Measurements from ENCODE around the gene FGD5. TPM values are rescaled to one million over a fixed set of nuclear protein-coding genes. Genes with fewer than 3 reads are reported as not detected.

Gene FGD5
- total and polyA plus RNA-seq, 9 of the 15 experiments (the other 6 are each of a cell fraction or from before 2014, with no cell fraction given): 0.18 TPM; not detected in 8

GRCh38 chr3:14852058-14852594 is 33.4 kb downstream of the FGD5 start:
- Histone ChIP-seq H3K9me3 (replicated peaks; ENCODE audit: control insufficient read depth, insufficient read depth, low read depth, low read length) (no peaks in the 10 kb centered on the region), H3K79me2 (ENCODE audit: control insufficient read depth, insufficient read depth, low read length) (no peaks in the 10 kb centered on the region), H3K9ac (ENCODE audit: insufficient read depth in 1 of 2, low read depth in 2 of 2, low read length in 2 of 2) (no peak overlapping the region), H3K4me2 (ENCODE audit: insufficient read depth, low read length) (no peak overlapping the region), H3K9me1 (ENCODE audit: control insufficient read depth, insufficient read depth, low read length) (no peaks in the 10 kb centered on the region), H2AFZ (ENCODE audit: low read depth, low read length) (no peak overlapping the region), H4K20me1 (replicated peaks; ENCODE audit: control insufficient read depth, insufficient read depth, low read length) (no peaks in the 10 kb centered on the region), H3K36me3 (ENCODE audit: control insufficient read depth, insufficient read depth, low read length) (no peaks in the 10 kb centered on the region), H3K4me3 (no peak overlapping the region), H3K4me1 (replicated peaks in 1 of 2; ENCODE audit: control insufficient read depth in 2 of 2, insufficient read depth in 2 of 2, low read length in 2 of 2) (peaks cover 7 to 14% of the 10 kb centered on the region in 2 experiments; a peak in 4 of 5 replicates), H3K27ac (ENCODE audit: extremely low read depth, low read depth, low read length) (no peak overlapping the region), H3K27me3 (ENCODE audit: control insufficient read depth in 2 of 2, insufficient read depth in 2 of 2, low read length in 2 of 2) (peaks cover 7 to 24% of the 10 kb centered on the region in 2 experiments)
- in situ Hi-C loops (cut with MboI): no loop called here
- FAIRE-seq (no peak), ATAC-seq (no peak), DNase-seq (ENCODE audit: extremely low read depth in 1 of 4, low spot score in 3 of 4) (no peak)
- ChIA-PET CTCF (ENCODE audit: low intra/inter-chr PET ratio) (no interaction called here), POLR2A (no interaction called here)
- intact Hi-C loops (cut with micrococcal nuclease): no loop called here
- TF ChIP-seq LCOR (CRISPR knock-in tag; IDR thresholded peaks at IDR 0.05): no peak
- TF ChIP-seq ZNF146 (CRISPR knock-in tag; IDR thresholded peaks at IDR 0.05; ENCODE audit: unreplicated experiment): peak; percentile 98
- TF ChIP-seq RBM25 (IDR thresholded peaks at IDR 0.05; ENCODE audit: low read depth, low read length, severe bottlenecking): peak; percentile 67
- 0 out of 2 replicates have a peak, but pooled peaks have one; percentile 38 for TF ChIP-seq ZNF3 (CRISPR knock-in tag; IDR thresholded peaks at IDR 0.05)
- 52% methylated on average over 5 of the region's 5 CpGs for WGBS (ENCODE audit: insufficient coverage, low coverage, missing lambda C conversion rate)
- BruUV-seq (replicated peaks): no TSS peak

- Histone ChIP-seq H3K79me2 (ENCODE audit: control insufficient read depth, insufficient read depth, low read length) (no peaks in the 10 kb centered on the region), H3K4me1 (replicated peaks in 1 of 2; ENCODE audit: control insufficient read depth in 2 of 2, insufficient read depth in 2 of 2, low read length in 2 of 2) (peaks cover 6 to 8% of the 10 kb centered on the region in 2 experiments; a peak in 4 of 5 replicates), H3K27ac (ENCODE audit: extremely low read depth, low read depth, low read length) (no peak overlapping the region), H4K20me1 (replicated peaks; ENCODE audit: control insufficient read depth, insufficient read depth, low read length) (no peaks in the 10 kb centered on the region), H3K4me3 (no peak overlapping the region), H3K9ac (ENCODE audit: insufficient read depth in 1 of 2, low read depth in 2 of 2, low read length in 2 of 2) (peak overlapping the region in 1 of 2 experiments; percentile 31; a peak in 1 of 4 replicates), H3K4me2 (ENCODE audit: insufficient read depth, low read length) (no peak overlapping the region), H3K27me3 (ENCODE audit: control insufficient read depth in 2 of 2, insufficient read depth in 2 of 2, low read length in 2 of 2) (peaks cover 3 to 23% of the 10 kb centered on the region in 2 experiments), H3K36me3 (ENCODE audit: control insufficient read depth, insufficient read depth, low read length) (no peaks in the 10 kb centered on the region), H3K9me3 (replicated peaks; ENCODE audit: control insufficient read depth, insufficient read depth, low read depth, low read length) (no peaks in the 10 kb centered on the region), H2AFZ (ENCODE audit: low read depth, low read length) (no peak overlapping the region; the same call in 1 of the 2 replicates), H3K9me1 (ENCODE audit: control insufficient read depth, insufficient read depth, low read length) (no peaks in the 10 kb centered on the region)
- POLR2A ChIA-PET: no interaction called here
- DNase-seq (ENCODE audit: extremely low read depth in 1 of 4, low spot score in 3 of 4): no peak
- TF ChIP-seq FOXK1 (CRISPR knock-in tag; IDR thresholded peaks at IDR 0.05; ENCODE audit: borderline replicate concordance): no peak
- TF ChIP-seq U2AF2 (optimal IDR thresholded peaks at IDR 0.05; ENCODE audit: low read depth, low read length): no peak
- TF ChIP-seq ZNF586 (CRISPR knock-in tag; conservative IDR thresholded peaks at IDR 0.05): no peak
- TF ChIP-seq E2F6 (IDR thresholded peaks at IDR 0.05; ENCODE audit: borderline replicate concordance in 1 of 2, extremely low read depth in 1 of 2, insufficient read depth in 1 of 2, insufficient read length in 1 of 2, low read depth in 1 of 2, low read length in 1 of 2, poor library complexity in 1 of 2, severe bottlenecking in 1 of 2): peak in 1 of 2 experiments; percentile 9
- CTCF ChIA-PET (ENCODE audit: low intra/inter-chr PET ratio): interaction anchor here (0.6 kb wide), 1 partner anchor 67 kb away, joined by 3 read pairs; no protein-coding TSS in a partner anchor
- ATAC-seq: no peak
- BruUV-seq (replicated peaks): no TSS peak
- FAIRE-seq: no peak
- in situ Hi-C loops (cut with MboI) (no loop called here), intact Hi-C loops (cut with micrococcal nuclease) (no loop called here)
- WGBS (ENCODE audit: insufficient coverage, low coverage, missing lambda C conversion rate): 8% methylated on average over 10 of the region's 10 CpGs
These were observed 34.0 kb downstream of the FGD5 start for GRCh38 chr3:14852717-14853116.

Data from K562 (cell line).